Measurements from ENCODE around the gene THSD7A.

Gene THSD7A

GRCh38 chr7:11698384-11698871 is 133.6 kb downstream of the THSD7A start:
- H3K27me3 Mint-ChIP-seq (ENCODE audit: low read depth): no peaks in the 10 kb centered on the region
- H3K4me3 Mint-ChIP-seq: no peak overlapping the region
- H3K36me3 Mint-ChIP-seq (ENCODE audit: low read depth): no peaks in the 10 kb centered on the region
- no peaks in the 10 kb centered on the region for H3K4me1 Mint-ChIP-seq (ENCODE audit: low read depth)
- no peak for DNase-seq (ENCODE audit: low spot score)
- H3K9me3 Mint-ChIP-seq: no peaks in the 10 kb centered on the region
- H3K27ac Mint-ChIP-seq: no peak overlapping the region

GRCh38 chr7:11690395-11690794 is 141.6 kb downstream of the THSD7A start:
- no peaks in the 10 kb centered on the region for H3K4me1 Mint-ChIP-seq (ENCODE audit: low read depth)
- H3K4me3 Mint-ChIP-seq: no peak overlapping the region
- H3K9me3 Mint-ChIP-seq: no peaks in the 10 kb centered on the region
- no peaks in the 10 kb centered on the region for H3K27me3 Mint-ChIP-seq (ENCODE audit: low read depth)
- no peak overlapping the region for H3K27ac Mint-ChIP-seq
- DNase-seq (ENCODE audit: low spot score): no peak
- H3K36me3 Mint-ChIP-seq (ENCODE audit: low read depth): no peaks in the 10 kb centered on the region

- H3K4me1 Mint-ChIP-seq (ENCODE audit: low read depth): no peaks in the 10 kb centered on the region
- H3K27ac Mint-ChIP-seq: no peak overlapping the region
- DNase-seq (ENCODE audit: low spot score): no peak
- peaks cover 4% of the 10 kb centered on the region for H3K9me3 Mint-ChIP-seq
- no peak overlapping the region for H3K4me3 Mint-ChIP-seq
- H3K36me3 Mint-ChIP-seq (ENCODE audit: low read depth): no peaks in the 10 kb centered on the region
- H3K27me3 Mint-ChIP-seq (ENCODE audit: low read depth): no peaks in the 10 kb centered on the region
Observed at GRCh38 chr7:11689096-11689495, 142.9 kb downstream of the THSD7A start.

- H3K4me1 Mint-ChIP-seq (ENCODE audit: low read depth): no peaks in the 10 kb centered on the region
- no peaks in the 10 kb centered on the region for H3K36me3 Mint-ChIP-seq (ENCODE audit: low read depth)
- no peak for DNase-seq (ENCODE audit: low spot score)
- no peak overlapping the region for H3K4me3 Mint-ChIP-seq
- no peak overlapping the region for H3K27ac Mint-ChIP-seq
- no peaks in the 10 kb centered on the region for H3K27me3 Mint-ChIP-seq (ENCODE audit: low read depth)
- H3K9me3 Mint-ChIP-seq: peaks cover 30% of the 10 kb centered on the region
Observed at GRCh38 chr7:11681461-11681860, 150.5 kb downstream of the THSD7A start.

- DNase-seq (ENCODE audit: low spot score): no peak
- Mint-ChIP-seq H3K27ac (no peak overlapping the region), H3K36me3 (ENCODE audit: low read depth) (no peaks in the 10 kb centered on the region), H3K4me3 (no peak overlapping the region), H3K4me1 (ENCODE audit: low read depth) (no peaks in the 10 kb centered on the region), H3K27me3 (ENCODE audit: low read depth) (no peaks in the 10 kb centered on the region), H3K9me3 (peaks cover 22% of the 10 kb centered on the region)
Observed at GRCh38 chr7:11675163-11675562, 156.8 kb downstream of the THSD7A start.

- DNase-seq (ENCODE audit: low spot score): no peak
- Mint-ChIP-seq H3K36me3 (ENCODE audit: low read depth) (no peaks in the 10 kb centered on the region), H3K27me3 (ENCODE audit: low read depth) (no peaks in the 10 kb centered on the region), H3K9me3 (no peaks in the 10 kb centered on the region), H3K4me1 (ENCODE audit: low read depth) (no peaks in the 10 kb centered on the region), H3K4me3 (no peak overlapping the region), H3K27ac (no peak overlapping the region)
Observed at GRCh38 chr7:11668727-11669126, 163.3 kb downstream of the THSD7A start.

- Mint-ChIP-seq H3K4me3 (no peak overlapping the region), H3K27me3 (ENCODE audit: low read depth) (no peaks in the 10 kb centered on the region), H3K9me3 (no peaks in the 10 kb centered on the region), H3K27ac (no peak overlapping the region), H3K4me1 (ENCODE audit: low read depth) (no peaks in the 10 kb centered on the region), H3K36me3 (ENCODE audit: low read depth) (no peaks in the 10 kb centered on the region)
- no peak for DNase-seq (ENCODE audit: low spot score)
Observed at GRCh38 chr7:11667810-11668185, 164.2 kb downstream of the THSD7A start.

- no peak overlapping the region for H3K4me3 Mint-ChIP-seq
- no peaks in the 10 kb centered on the region for H3K4me1 Mint-ChIP-seq (ENCODE audit: low read depth)
- no peaks in the 10 kb centered on the region for H3K27me3 Mint-ChIP-seq (ENCODE audit: low read depth)
- no peak overlapping the region for H3K27ac Mint-ChIP-seq
- no peaks in the 10 kb centered on the region for H3K9me3 Mint-ChIP-seq
- no peak for DNase-seq (ENCODE audit: low spot score)
- no peaks in the 10 kb centered on the region for H3K36me3 Mint-ChIP-seq (ENCODE audit: low read depth)
Observed at GRCh38 chr7:11667071-11667809, 164.8 kb downstream of the THSD7A start.

GRCh38 chr7:11665357-11665756 is 166.6 kb downstream of the THSD7A start:
- Mint-ChIP-seq H3K9me3 (no peaks in the 10 kb centered on the region), H3K27ac (no peak overlapping the region), H3K27me3 (ENCODE audit: low read depth) (no peaks in the 10 kb centered on the region), H3K4me1 (ENCODE audit: low read depth) (no peaks in the 10 kb centered on the region), H3K36me3 (ENCODE audit: low read depth) (no peaks in the 10 kb centered on the region), H3K4me3 (no peak overlapping the region)
- no peak for DNase-seq (ENCODE audit: low spot score)

- H3K9me3 Mint-ChIP-seq: no peaks in the 10 kb centered on the region
- DNase-seq (ENCODE audit: low spot score): no peak
- H3K27ac Mint-ChIP-seq: no peak overlapping the region
- no peaks in the 10 kb centered on the region for H3K27me3 Mint-ChIP-seq (ENCODE audit: low read depth)
- no peaks in the 10 kb centered on the region for H3K36me3 Mint-ChIP-seq (ENCODE audit: low read depth)
- H3K4me3 Mint-ChIP-seq: no peak overlapping the region
- no peaks in the 10 kb centered on the region for H3K4me1 Mint-ChIP-seq (ENCODE audit: low read depth)
Observed at GRCh38 chr7:11655642-11656041, 176.4 kb downstream of the THSD7A start.

GRCh38 chr7:11655163-11655562 is 176.8 kb downstream of the THSD7A start:
- H3K4me3 Mint-ChIP-seq: no peak overlapping the region
- no peaks in the 10 kb centered on the region for H3K27me3 Mint-ChIP-seq (ENCODE audit: low read depth)
- no peaks in the 10 kb centered on the region for H3K9me3 Mint-ChIP-seq
- no peaks in the 10 kb centered on the region for H3K36me3 Mint-ChIP-seq (ENCODE audit: low read depth)
- no peak for DNase-seq (ENCODE audit: low spot score)
- no peak overlapping the region for H3K27ac Mint-ChIP-seq
- H3K4me1 Mint-ChIP-seq (ENCODE audit: low read depth): no peaks in the 10 kb centered on the region

- H3K36me3 Mint-ChIP-seq (ENCODE audit: low read depth): no peaks in the 10 kb centered on the region
- H3K27ac Mint-ChIP-seq: no peak overlapping the region
- H3K27me3 Mint-ChIP-seq (ENCODE audit: low read depth): no peaks in the 10 kb centered on the region
- H3K9me3 Mint-ChIP-seq: no peaks in the 10 kb centered on the region
- no peak overlapping the region for H3K4me3 Mint-ChIP-seq
- DNase-seq (ENCODE audit: low spot score): no peak
- no peaks in the 10 kb centered on the region for H3K4me1 Mint-ChIP-seq (ENCODE audit: low read depth)
Observed at GRCh38 chr7:11650500-11650899, 181.5 kb downstream of the THSD7A start.

- DNase-seq (ENCODE audit: low spot score): no peak
- no peaks in the 10 kb centered on the region for H3K27me3 Mint-ChIP-seq (ENCODE audit: low read depth)
- H3K9me3 Mint-ChIP-seq: no peaks in the 10 kb centered on the region
- H3K27ac Mint-ChIP-seq: no peak overlapping the region
- H3K36me3 Mint-ChIP-seq (ENCODE audit: low read depth): no peaks in the 10 kb centered on the region
- H3K4me1 Mint-ChIP-seq (ENCODE audit: low read depth): no peaks in the 10 kb centered on the region
- no peak overlapping the region for H3K4me3 Mint-ChIP-seq
Observed at GRCh38 chr7:11650030-11650429, 182.0 kb downstream of the THSD7A start.

GRCh38 chr7:11648980-11649379 is 183.0 kb downstream of the THSD7A start:
- Mint-ChIP-seq H3K4me1 (ENCODE audit: low read depth) (no peaks in the 10 kb centered on the region), H3K27ac (no peak overlapping the region), H3K9me3 (no peaks in the 10 kb centered on the region), H3K36me3 (ENCODE audit: low read depth) (no peaks in the 10 kb centered on the region), H3K4me3 (no peak overlapping the region), H3K27me3 (ENCODE audit: low read depth) (no peaks in the 10 kb centered on the region)
- DNase-seq (ENCODE audit: low spot score): no peak

GRCh38 chr7:11648101-11648500 is 183.9 kb downstream of the THSD7A start:
- Mint-ChIP-seq H3K4me1 (ENCODE audit: low read depth) (no peaks in the 10 kb centered on the region), H3K27me3 (ENCODE audit: low read depth) (no peaks in the 10 kb centered on the region), H3K9me3 (no peaks in the 10 kb centered on the region), H3K4me3 (no peak overlapping the region), H3K36me3 (ENCODE audit: low read depth) (no peaks in the 10 kb centered on the region), H3K27ac (no peak overlapping the region)
- DNase-seq (ENCODE audit: low spot score): no peak
